ENCODE data around the gene OSBPL3.

DNA sequence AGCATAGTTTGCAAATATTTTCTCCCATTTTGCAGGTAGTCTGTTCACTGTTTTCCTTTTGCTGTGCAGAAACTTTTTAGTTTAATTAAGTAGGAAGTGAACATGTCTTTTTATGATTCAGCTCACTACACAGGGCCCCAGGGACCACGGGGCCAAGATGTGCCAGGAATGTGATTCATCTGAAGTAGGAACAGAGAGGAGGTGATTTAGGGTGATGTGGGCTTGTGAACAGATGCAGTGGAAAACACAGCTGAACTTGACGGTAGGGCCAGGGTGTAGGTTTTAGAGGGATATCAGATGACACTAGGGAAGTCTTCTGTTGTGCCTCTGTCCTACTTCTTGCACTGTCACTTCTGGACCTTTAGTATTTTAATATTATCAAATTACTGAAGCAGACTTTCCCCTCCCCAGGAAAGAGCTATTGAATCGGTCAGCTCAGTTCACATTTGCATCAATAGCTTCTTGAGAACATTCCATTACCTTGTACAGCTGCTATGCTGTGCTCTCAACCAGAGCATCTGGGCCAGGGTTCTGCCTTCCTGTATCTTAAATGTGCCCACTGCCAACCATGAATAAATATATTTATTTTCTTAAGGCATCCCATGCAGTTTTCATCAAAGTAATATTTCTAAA, 96.9 kb downstream of the OSBPL3 start:
- no peak for TF ChIP-seq EZH2phosphoT487 (IDR thresholded peaks at IDR 0.05; ENCODE audit: low read length)
- TF ChIP-seq, protein P1, sequence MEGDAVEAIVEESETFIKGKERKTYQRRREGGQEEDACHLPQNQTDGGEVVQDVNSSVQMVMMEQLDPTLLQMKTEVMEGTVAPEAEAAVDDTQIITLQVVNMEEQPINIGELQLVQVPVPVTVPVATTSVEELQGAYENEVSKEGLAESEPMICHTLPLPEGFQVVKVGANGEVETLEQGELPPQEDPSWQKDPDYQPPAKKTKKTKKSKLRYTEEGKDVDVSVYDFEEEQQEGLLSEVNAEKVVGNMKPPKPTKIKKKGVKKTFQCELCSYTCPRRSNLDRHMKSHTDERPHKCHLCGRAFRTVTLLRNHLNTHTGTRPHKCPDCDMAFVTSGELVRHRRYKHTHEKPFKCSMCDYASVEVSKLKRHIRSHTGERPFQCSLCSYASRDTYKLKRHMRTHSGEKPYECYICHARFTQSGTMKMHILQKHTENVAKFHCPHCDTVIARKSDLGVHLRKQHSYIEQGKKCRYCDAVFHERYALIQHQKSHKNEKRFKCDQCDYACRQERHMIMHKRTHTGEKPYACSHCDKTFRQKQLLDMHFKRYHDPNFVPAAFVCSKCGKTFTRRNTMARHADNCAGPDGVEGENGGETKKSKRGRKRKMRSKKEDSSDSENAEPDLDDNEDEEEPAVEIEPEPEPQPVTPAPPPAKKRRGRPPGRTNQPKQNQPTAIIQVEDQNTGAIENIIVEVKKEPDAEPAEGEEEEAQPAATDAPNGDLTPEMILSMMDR (IDR thresholded peaks at IDR 0.05; ENCODE audit: low read length), result no peak

All from MM.1S (cell line).